Kidney epithelial cell (primary cell): Measurements from ENCODE around the gene PSTPIP1. TPM values are rescaled to one million over a fixed set of nuclear protein-coding genes. Genes with fewer than 3 reads are reported as not detected.

Experiments
- DNase-seq: peaks from one replicate; pipeline ENCODE4 v3.0.0-alpha.2; 2010; ENCODE audit warnings: low read depth
- H3K27me3 ChIP-seq: 2 replicates; pipeline ENCODE4 v1.6.0; 2011; ENCODE audit warnings: low read length; ENCODE audit not compliant: control insufficient read depth, insufficient read depth
- H3K36me3 ChIP-seq: 2 replicates; pipeline ENCODE4 v1.5.1; 2011; ENCODE audit warnings: low read length; ENCODE audit not compliant: control insufficient read depth, insufficient read depth
- H3K4me3 ChIP-seq: 2 replicates; pipeline ENCODE4 v1.5.1; 2011; ENCODE audit warnings: low read depth, mild to moderate bottlenecking, control low read depth, low read length
- CTCF ChIP-seq: IDR thresholded peaks from 2 replicates; pipeline ENCODE4 v1.5.1; 2011; ENCODE audit warnings: mild to moderate bottlenecking, moderate library complexity, low read length, control low read depth, inconsistent platforms; ENCODE audit not compliant: insufficient read depth, poor library complexity, severe bottlenecking
- total RNA-seq: library from RNA; depleted of rRNA; stranded (reverse); fragments of >200 nt; gene quantifications from 2 replicates; pipeline ENCODE4 v1.2.3, GENCODE V29; 2015

Gene PSTPIP1
- total RNA-seq: 0.89 TPM in 1 of 2 replicates, not detected in the other

GRCh38 chr15:76994971-76995945 is at the start of gene PSTPIP1:
TSS of gene PSTPIP1 (plus strand) at chr15:76995126. CDS start at chr15:76995574, 448 bp downstream.
- no peak for TF ChIP-seq CTCF
- H3K4me3 ChIP-seq: no peak within 1 kb of the TSS
- no peaks in the 10 kb centered on the region for H3K36me3 ChIP-seq
- DNase-seq: no peak
- H3K27me3 ChIP-seq: no peaks in the 10 kb centered on the region

DNA sequence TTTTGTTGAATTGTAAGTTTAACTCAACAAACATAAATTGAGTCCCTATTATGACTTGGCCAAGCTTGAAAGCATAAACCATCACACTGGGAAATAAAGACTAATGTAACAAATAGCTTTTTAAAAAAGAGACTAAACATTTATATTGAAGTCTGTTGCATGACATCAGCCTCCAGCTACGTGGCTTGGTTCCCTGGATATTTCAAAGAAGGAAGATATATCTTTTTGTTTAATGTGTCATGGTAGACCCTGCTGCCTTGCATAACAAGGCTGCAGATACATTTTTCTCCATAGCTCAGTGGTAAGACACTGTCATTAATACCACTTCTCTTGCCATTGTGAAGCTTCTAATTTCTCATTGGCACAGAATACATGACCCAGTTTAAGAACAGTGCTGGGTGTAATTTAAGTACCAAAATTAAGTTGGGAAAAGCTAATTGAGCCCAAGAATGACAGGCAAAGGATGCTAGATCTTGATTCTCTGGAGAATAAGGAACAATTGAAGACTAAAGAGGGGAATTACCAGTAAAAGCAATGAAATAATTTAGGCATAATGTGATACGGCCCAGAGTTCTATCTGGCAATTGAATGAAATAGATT is 49.3 kb upstream of the PSTPIP1 start:
- no peaks in the 10 kb centered on the region for H3K27me3 ChIP-seq
- H3K36me3 ChIP-seq: peaks cover 1% of the 10 kb centered on the region
- H3K4me3 ChIP-seq: no peak overlapping the region
- no peak for DNase-seq
- TF ChIP-seq CTCF: no peak

DNA sequence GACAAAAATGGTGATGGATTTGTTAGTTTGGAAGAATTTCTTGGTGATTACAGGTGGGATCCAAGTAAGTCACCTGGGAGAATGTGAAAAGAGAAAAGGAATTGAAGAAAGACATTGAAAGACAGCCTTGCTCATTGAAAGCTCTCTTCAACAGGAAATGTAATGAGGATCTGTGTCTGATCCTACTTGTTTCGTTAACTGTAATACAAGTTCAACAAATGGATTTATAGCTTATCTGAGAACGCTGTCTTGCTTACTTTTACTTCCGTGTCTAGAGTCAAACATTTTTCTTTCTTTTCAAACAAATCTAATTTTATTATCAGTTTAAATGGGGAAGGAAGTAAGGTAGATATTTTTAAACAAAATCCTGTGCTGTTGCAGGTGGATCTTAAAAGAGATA is 47.5 kb upstream of the PSTPIP1 start:
- no peak overlapping the region for H3K4me3 ChIP-seq
- no peak for TF ChIP-seq CTCF
- DNase-seq: no peak
- no peaks in the 10 kb centered on the region for H3K27me3 ChIP-seq
- peaks cover 1% of the 10 kb centered on the region for H3K36me3 ChIP-seq

DNA sequence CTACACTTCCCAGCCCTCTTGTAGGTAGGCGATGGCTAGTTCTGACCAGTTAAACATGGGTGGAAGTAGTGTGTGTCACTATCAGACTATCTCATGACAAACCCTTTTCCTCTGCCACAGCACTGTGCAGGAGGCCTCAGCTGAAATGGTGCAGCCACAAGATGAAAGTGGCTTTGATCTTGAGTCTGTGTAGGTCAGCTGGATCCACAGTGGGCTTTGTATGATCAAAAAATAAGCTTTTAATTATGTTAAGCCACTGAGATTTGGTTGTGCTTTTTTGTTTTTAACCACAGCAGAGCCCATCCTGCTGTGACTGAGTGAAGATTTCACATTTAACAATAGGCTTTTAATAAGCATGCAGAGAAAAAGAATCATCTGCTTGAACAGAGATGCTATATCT is 43.7 kb upstream of the PSTPIP1 start:
- TF ChIP-seq CTCF: no peak
- Histone ChIP-seq H3K36me3 (peaks cover 1% of the 10 kb centered on the region), H3K4me3 (no peak overlapping the region), H3K27me3 (no peaks in the 10 kb centered on the region)
- no peak for DNase-seq

- no peak for TF ChIP-seq CTCF
- H3K4me3 ChIP-seq: no peak overlapping the region
- no peaks in the 10 kb centered on the region for H3K27me3 ChIP-seq
- no peak for DNase-seq
- H3K36me3 ChIP-seq: no peaks in the 10 kb centered on the region
Measured at GRCh38 chr15:76953913-76954312, 41.0 kb upstream of the PSTPIP1 start.
